ENCODE data around the gene FASN. TPM values are rescaled to one million over a fixed set of nuclear protein-coding genes. Genes with fewer than 3 reads are reported as not detected.

FASN gene
- total and polyA plus RNA-seq, 2 of the 4 experiments (the other 2 are of a cell fraction): 12.4 to 56.0 TPM

DNA sequence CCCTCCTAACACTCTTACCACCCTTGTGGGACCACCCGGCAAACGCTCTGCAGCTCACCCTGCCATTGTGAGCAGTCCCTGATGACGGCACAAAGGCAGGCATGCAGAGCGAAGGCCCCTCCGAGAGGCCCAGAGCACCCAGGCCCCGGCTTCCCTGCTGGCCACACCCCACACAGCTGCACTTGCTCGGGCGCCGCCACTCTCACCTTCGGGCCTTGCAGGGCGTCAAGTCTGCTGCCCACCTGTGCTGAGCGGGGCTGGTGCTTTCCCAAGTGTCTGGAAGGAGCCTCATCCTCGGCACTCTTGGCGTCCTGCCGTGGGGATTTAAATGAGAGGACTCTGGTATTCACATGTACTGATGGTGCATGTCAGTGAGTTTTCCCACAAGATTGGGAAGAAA is 30.3 kb upstream of the FASN start:
- Histone ChIP-seq H2AK9ac (replicated peaks; ENCODE audit: low read depth, low read length, poor library complexity) (no peak overlapping the region), H2AFZ (replicated peaks; ENCODE audit: low read length, poor library complexity) (no peak overlapping the region), H2AK5ac (ENCODE audit: low read depth, low read length) (no peak overlapping the region), H3K36me3 (ENCODE audit: control insufficient read depth, insufficient read depth, low read length) (peaks cover 8% of the 10 kb centered on the region), H4K91ac (ENCODE audit: insufficient read depth, low read depth, low read length) (no peak overlapping the region), H3K14ac (replicated peaks; ENCODE audit: low read depth, low read length) (no peak overlapping the region), H2BK20ac (ENCODE audit: low read depth, low read length) (no peak overlapping the region), H4K5ac (ENCODE audit: low read depth, low read length) (no peak overlapping the region), H3K4me2 (ENCODE audit: low read depth, low read length) (no peak overlapping the region), H3K9me1 (ENCODE audit: insufficient read depth, low read length) (0 out of 2 replicates have a peak, but pooled peaks cover 2% of the 10 kb centered on the region), H3K79me1 (ENCODE audit: low read depth in 1 of 2, low read length in 2 of 2) (no peaks in the 10 kb centered on the region), H3K9ac (ENCODE audit: low read depth, low read length) (no peak overlapping the region), H3K4ac (ENCODE audit: low read depth, low read length) (no peak overlapping the region), H2BK5ac (ENCODE audit: low read depth, low read length, poor library complexity, severe bottlenecking) (no peak overlapping the region), H2BK15ac (ENCODE audit: low read depth, low read length) (no peak overlapping the region), H4K8ac (ENCODE audit: low read depth in 2 of 2, low read length in 2 of 2) (no peak overlapping the region), H3K18ac (ENCODE audit: low read depth, low read length) (no peak overlapping the region), H4K20me1 (ENCODE audit: insufficient read depth, low read length) (no peaks in the 10 kb centered on the region), H3K4me3 (ENCODE audit: insufficient read depth, low read depth, low read length) (no peak overlapping the region), H2BK120ac (ENCODE audit: low read depth, low read length) (no peak overlapping the region), H3K56ac (ENCODE audit: extremely low read depth, insufficient read depth, low read length) (no peak overlapping the region), H3K27ac (ENCODE audit: insufficient read depth, low read length) (no peak overlapping the region), H3K23ac (ENCODE audit: low read depth, low read length) (no peak overlapping the region), H3K27me3 (ENCODE audit: control insufficient read depth, insufficient read depth, low read length) (no peaks in the 10 kb centered on the region), H3K4me1 (ENCODE audit: control insufficient read depth, insufficient read depth, low read length) (no peaks in the 10 kb centered on the region), H3K9me3 (ENCODE audit: control insufficient read depth, insufficient read depth, low read length) (no peaks in the 10 kb centered on the region)
- in situ Hi-C loops (cut with MboI; ENCODE audit: low sequenced_read_pairs) (no loop called here), dilution Hi-C loops (cut with HindIII; ENCODE audit: low sequenced_read_pairs, unreplicated experiment) (no loop called here), intact Hi-C loops (cut with micrococcal nuclease) (no loop called here)
- no TSS peak for BruUV-seq (replicated peaks)
- ATAC-seq (ENCODE audit: low read depth): no peak
- WGBS, 2 experiments (ENCODE audit: extremely low coverage in 2 of 2, insufficient read length in 1 of 2): 80% methylated on average over 4 of the region's 15 CpGs; no CpG with 5 or more reads in 1 of the 2 experiments
- no peak for DNase-seq
- CTCF ChIA-PET: no interaction called here
- POLR2A ChIA-PET (ENCODE audit: unreplicated experiment): no interaction called here
- TF ChIP-seq FOS (IDR thresholded peaks at IDR 0.05; ENCODE audit: low read depth, low read length): no peak
- no peak for TF ChIP-seq RFX5 (IDR thresholded peaks at IDR 0.05; ENCODE audit: low read depth, low read length)
- no peak for TF ChIP-seq CEBPB (IDR thresholded peaks at IDR 0.05; ENCODE audit: low read depth, low read length)
- no peak for TF ChIP-seq ELK1 (IDR thresholded peaks at IDR 0.05; ENCODE audit: borderline replicate concordance, low read depth, low read length)
- no peak for TF ChIP-seq MAZ (IDR thresholded peaks at IDR 0.05; ENCODE audit: borderline replicate concordance, low read depth, low read length)
- no peak for TF ChIP-seq BHLHE40 (IDR thresholded peaks at IDR 0.05; ENCODE audit: low read depth, low read length)
- TF ChIP-seq, protein P1, sequence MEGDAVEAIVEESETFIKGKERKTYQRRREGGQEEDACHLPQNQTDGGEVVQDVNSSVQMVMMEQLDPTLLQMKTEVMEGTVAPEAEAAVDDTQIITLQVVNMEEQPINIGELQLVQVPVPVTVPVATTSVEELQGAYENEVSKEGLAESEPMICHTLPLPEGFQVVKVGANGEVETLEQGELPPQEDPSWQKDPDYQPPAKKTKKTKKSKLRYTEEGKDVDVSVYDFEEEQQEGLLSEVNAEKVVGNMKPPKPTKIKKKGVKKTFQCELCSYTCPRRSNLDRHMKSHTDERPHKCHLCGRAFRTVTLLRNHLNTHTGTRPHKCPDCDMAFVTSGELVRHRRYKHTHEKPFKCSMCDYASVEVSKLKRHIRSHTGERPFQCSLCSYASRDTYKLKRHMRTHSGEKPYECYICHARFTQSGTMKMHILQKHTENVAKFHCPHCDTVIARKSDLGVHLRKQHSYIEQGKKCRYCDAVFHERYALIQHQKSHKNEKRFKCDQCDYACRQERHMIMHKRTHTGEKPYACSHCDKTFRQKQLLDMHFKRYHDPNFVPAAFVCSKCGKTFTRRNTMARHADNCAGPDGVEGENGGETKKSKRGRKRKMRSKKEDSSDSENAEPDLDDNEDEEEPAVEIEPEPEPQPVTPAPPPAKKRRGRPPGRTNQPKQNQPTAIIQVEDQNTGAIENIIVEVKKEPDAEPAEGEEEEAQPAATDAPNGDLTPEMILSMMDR (conservative IDR thresholded peaks at IDR 0.05; ENCODE audit: low read depth, low read length): no peak
- no peak for TF ChIP-seq NFE2L2 (IDR thresholded peaks at IDR 0.05; ENCODE audit: low read depth, low read length)
- no peak for TF ChIP-seq SMC3 (IDR thresholded peaks at IDR 0.05; ENCODE audit: low read depth, low read length)
- TF ChIP-seq CHD1 (IDR thresholded peaks at IDR 0.05; ENCODE audit: low read depth, low read length): no peak
- no peak for TF ChIP-seq USF2 (IDR thresholded peaks at IDR 0.05; ENCODE audit: low read depth, low read length)
- TF ChIP-seq POLR2A (IDR thresholded peaks at IDR 0.05; ENCODE audit: low read depth, low read length): no peak
- no peak for TF ChIP-seq MAFK (IDR thresholded peaks at IDR 0.05; ENCODE audit: low read depth, low read length)
- TF ChIP-seq RAD21 (IDR thresholded peaks at IDR 0.05; ENCODE audit: low read length): no peak
- no peak for TF ChIP-seq RCOR1 (IDR thresholded peaks at IDR 0.05; ENCODE audit: insufficient replicate concordance, low read length)
- TF ChIP-seq MXI1 (IDR thresholded peaks at IDR 0.05; ENCODE audit: borderline replicate concordance, low read depth, low read length): no peak
